ENCODE results near the gene ATP2B2. TPM values are rescaled to one million over a fixed set of nuclear protein-coding genes. Genes with fewer than 3 reads are reported as not detected.

Gene ATP2B2
- total and polyA plus RNA-seq, 9 of the 15 experiments (the other 6 are each of a cell fraction or from before 2014, with no cell fraction given) = 0.06 TPM; not detected in 8

DNA sequence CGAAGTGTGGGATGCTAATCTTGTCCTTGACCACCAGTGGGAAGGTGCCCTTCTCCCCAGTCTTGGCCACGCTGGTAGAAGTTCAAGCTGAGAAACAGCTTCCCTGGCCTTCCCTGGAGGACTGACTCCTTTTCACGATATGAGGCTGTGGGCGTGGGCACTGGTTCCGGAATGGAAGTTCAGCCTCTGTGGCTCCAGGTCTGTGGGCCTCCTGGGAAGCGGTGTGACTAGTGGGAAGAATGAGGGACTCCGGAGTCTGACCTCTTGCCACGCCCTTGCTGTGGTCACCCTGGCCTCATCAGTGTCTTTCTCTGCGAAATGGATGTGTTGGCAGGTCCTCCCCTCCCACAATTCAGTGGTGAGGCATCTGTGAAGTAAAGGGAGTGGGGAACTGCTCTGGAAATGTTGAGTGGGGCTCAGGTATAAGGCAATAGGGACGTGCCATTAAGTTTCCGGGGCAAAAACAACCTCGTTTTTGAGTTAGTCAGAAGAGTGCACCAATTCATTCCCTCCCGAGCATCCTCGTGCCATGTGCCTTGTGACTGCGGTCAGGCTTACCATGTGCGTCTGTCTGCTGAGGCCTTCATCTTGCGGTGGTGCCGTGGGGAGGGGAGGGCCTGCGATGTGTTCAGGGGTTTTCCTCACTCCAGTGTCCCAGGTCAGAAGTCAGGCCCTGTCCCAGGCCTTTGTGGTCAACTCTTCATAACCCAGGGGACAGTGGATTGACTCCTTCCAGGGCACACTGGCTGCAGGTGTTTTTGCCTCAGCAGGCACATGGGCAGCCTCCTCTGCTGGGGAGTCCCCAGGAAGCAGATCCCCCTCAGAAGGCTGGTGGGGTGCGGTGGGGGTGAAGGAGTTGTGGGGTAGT, 172.7 kb downstream of the ATP2B2 start (continued):
- peak in 1 of 2 experiments; percentile 65 for TF ChIP-seq E2F6 (IDR thresholded peaks at IDR 0.05; ENCODE audit: borderline replicate concordance in 1 of 2, extremely low read depth in 1 of 2, insufficient read depth in 1 of 2, insufficient read length in 1 of 2, low read depth in 1 of 2, low read length in 1 of 2, poor library complexity in 1 of 2, severe bottlenecking in 1 of 2)
- no peak for TF ChIP-seq IRF2 (CRISPR knock-in tag; IDR thresholded peaks at IDR 0.05)
- TF ChIP-seq PRMT5 (CRISPR knock-in tag; IDR thresholded peaks at IDR 0.05) = no peak

DNA sequence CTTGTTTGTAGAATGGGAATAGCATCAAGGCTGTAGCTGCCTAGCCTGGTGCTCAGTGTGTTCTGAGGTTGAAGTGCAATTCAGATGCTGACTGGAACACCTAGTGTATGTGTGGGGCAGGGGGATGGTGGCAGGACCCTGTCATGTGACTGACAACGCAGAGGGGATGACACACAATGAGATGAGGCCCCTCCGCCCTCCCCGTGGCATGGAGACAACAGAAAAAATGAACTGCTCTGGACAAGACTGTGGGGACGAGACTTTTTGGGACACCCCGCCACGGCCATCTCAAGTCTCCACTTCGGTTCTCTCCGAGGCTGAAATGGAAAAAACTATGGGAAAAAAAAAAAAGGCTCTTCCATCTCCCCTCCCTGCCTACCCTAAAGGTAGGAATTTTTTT, 174.1 kb downstream of the ATP2B2 start:
- H3K4me2 ChIP-seq (ENCODE audit: insufficient read depth, low read length) = no peak overlapping the region
- H3K27ac ChIP-seq (ENCODE audit: extremely low read depth, low read depth, low read length) = no peak overlapping the region
- 3% methylated on average over 8 of the region's 8 CpGs for WGBS (ENCODE audit: insufficient coverage, low coverage, missing lambda C conversion rate)
- H3K79me2 ChIP-seq (ENCODE audit: control insufficient read depth, insufficient read depth, low read length) = no peaks in the 10 kb centered on the region
- ATAC-seq = no peak
- no TSS peak for BruUV-seq (replicated peaks)
- no peaks in the 10 kb centered on the region for H3K9me3 ChIP-seq (replicated peaks; ENCODE audit: control insufficient read depth, insufficient read depth, low read depth, low read length)
- ChIA-PET CTCF (ENCODE audit: low intra/inter-chr PET ratio) (no interaction called here), POLR2A (interaction anchor here (1.6 to 2.3 kb wide), 2 partner anchors 9 to 11 kb away, joined by 8 read pairs; partner anchors contain the start of gene SEC13)
- in situ Hi-C loops (cut with MboI) = no loop called here
- H4K20me1 ChIP-seq (replicated peaks; ENCODE audit: control insufficient read depth, insufficient read depth, low read length) = no peaks in the 10 kb centered on the region; the same call in none of the 2 replicates
- peaks cover 0 to 15% of the 10 kb centered on the region in 2 experiments; a peak in 3 of 5 replicates for H3K4me1 ChIP-seq (replicated peaks in 1 of 2; ENCODE audit: control insufficient read depth in 2 of 2, insufficient read depth in 2 of 2, low read length in 2 of 2)
- intact Hi-C loops (cut with micrococcal nuclease) = no loop called here
- H2AFZ ChIP-seq (ENCODE audit: low read depth, low read length) = no peak overlapping the region
- no peak for DNase-seq (ENCODE audit: extremely low read depth in 1 of 4, low spot score in 3 of 4)
- H3K36me3 ChIP-seq (ENCODE audit: control insufficient read depth, insufficient read depth, low read length) = no peaks in the 10 kb centered on the region
- no peak overlapping the region for H3K4me3 ChIP-seq
- peaks cover 5% of the 10 kb centered on the region for H3K9me1 ChIP-seq (ENCODE audit: control insufficient read depth, insufficient read depth, low read length)
- H3K27me3 ChIP-seq (ENCODE audit: control insufficient read depth in 2 of 2, insufficient read depth in 2 of 2, low read length in 2 of 2) = peaks cover 85 to 92% of the 10 kb centered on the region in 2 experiments
- FAIRE-seq = no peak
- no peak overlapping the region for H3K9ac ChIP-seq (ENCODE audit: insufficient read depth in 1 of 2, low read depth in 2 of 2, low read length in 2 of 2)
- TF ChIP-seq KDM5B (IDR thresholded peaks at IDR 0.05; ENCODE audit: insufficient replicate concordance, low read depth, low read length) (no peak), EZH2 (IDR thresholded peaks at IDR 0.05; ENCODE audit: borderline replicate concordance, low read depth, low read length) (no peak), KHSRP (IDR thresholded peaks at IDR 0.05) (no peak), ARID4B (CRISPR knock-in tag; IDR thresholded peaks at IDR 0.05) (no peak), ZNF324 (CRISPR knock-in tag; IDR thresholded peaks at IDR 0.05) (no peak), NELFE (IDR thresholded peaks at IDR 0.05; ENCODE audit: insufficient read depth, insufficient read length) (no peak)
- TF ChIP-seq, protein P1, sequence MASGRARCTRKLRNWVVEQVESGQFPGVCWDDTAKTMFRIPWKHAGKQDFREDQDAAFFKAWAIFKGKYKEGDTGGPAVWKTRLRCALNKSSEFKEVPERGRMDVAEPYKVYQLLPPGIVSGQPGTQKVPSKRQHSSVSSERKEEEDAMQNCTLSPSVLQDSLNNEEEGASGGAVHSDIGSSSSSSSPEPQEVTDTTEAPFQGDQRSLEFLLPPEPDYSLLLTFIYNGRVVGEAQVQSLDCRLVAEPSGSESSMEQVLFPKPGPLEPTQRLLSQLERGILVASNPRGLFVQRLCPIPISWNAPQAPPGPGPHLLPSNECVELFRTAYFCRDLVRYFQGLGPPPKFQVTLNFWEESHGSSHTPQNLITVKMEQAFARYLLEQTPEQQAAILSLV (tag; IDR thresholded peaks at IDR 0.05) = no peak
